Cardiac muscle cell (in vitro differentiated cells and primary cell): ENCODE measurements around the gene CCZ1. TPM values are rescaled to one million over a fixed set of nuclear protein-coding genes. Genes with fewer than 3 reads are reported as not detected.
"Not testable (repeated sequence)": the region's sequence is repeated elsewhere in the genome, so short reads cannot be mapped to it uniquely, and the experiment has no call there.

ENCODE experiments used
- DNase-seq, 2 donors: peaks; one replicate each; pipeline versions ENCODE4 v3.0.0 to v3.0.0-alpha.2; 2010 to 2017; ENCODE audit warnings: low read depth in 1 of 2, low spot score in 1 of 2
- H3K27ac ChIP-seq: fragments of 200-600 bp; sonication (generic); 2 replicates; pipeline ENCODE4 v1.5.1; 2016
- H3K27me3 ChIP-seq: fragments of 200-600 bp; sonication (generic); 2 replicates; pipeline ENCODE4 v1.6.0; 2016; ENCODE audit warnings: control low read depth
- H3K36me3 ChIP-seq: fragments of 200-600 bp; sonication (generic); 2 replicates; pipeline ENCODE4 v1.5.1; 2016; ENCODE audit warnings: control low read depth
- H3K4me1 ChIP-seq: fragments of 200-600 bp; sonication (generic); 2 replicates; pipeline ENCODE4 v1.8.1; 2017; ENCODE audit warnings: low read depth, mild to moderate bottlenecking, mixed run types
- H3K4me3 ChIP-seq: fragments of 200-600 bp; sonication (generic); 2 replicates; pipeline ENCODE4 v1.5.1; 2016; ENCODE audit warnings: mild to moderate bottlenecking
- H3K9me3 ChIP-seq: fragments of 200-600 bp; sonication (generic); 2 replicates; pipeline ENCODE4 v1.5.1; 2017; ENCODE audit warnings: low read depth, mild to moderate bottlenecking, control low read depth
- polyA plus RNA-seq: library from polyadenylated mRNA; unstranded; fragments of >200 nt; fragmentation: Nextera tagmentation; extraction: Ambion mirVana; gene quantifications from 2 replicates; pipeline ENCODE4 v1.2.1, GENCODE V29; 2016
- total RNA-seq: library from RNA; depleted of rRNA; stranded (reverse); fragments of >200 nt; gene quantifications from 2 replicates; pipeline ENCODE4 v1.2.3, GENCODE V29; 2016
- TF ChIP-seq, protein P1 (sequence below): IDR thresholded peaks from 2 replicates; pipeline ENCODE4 v1.5.1; 2012; ENCODE audit warnings: low read depth, mild to moderate bottlenecking, low read length

Gene CCZ1
- 49.4 and 61.2 TPM in 2 replicates for total RNA-seq
- polyA plus RNA-seq = 107 and 111 TPM in 2 replicates

DNA sequence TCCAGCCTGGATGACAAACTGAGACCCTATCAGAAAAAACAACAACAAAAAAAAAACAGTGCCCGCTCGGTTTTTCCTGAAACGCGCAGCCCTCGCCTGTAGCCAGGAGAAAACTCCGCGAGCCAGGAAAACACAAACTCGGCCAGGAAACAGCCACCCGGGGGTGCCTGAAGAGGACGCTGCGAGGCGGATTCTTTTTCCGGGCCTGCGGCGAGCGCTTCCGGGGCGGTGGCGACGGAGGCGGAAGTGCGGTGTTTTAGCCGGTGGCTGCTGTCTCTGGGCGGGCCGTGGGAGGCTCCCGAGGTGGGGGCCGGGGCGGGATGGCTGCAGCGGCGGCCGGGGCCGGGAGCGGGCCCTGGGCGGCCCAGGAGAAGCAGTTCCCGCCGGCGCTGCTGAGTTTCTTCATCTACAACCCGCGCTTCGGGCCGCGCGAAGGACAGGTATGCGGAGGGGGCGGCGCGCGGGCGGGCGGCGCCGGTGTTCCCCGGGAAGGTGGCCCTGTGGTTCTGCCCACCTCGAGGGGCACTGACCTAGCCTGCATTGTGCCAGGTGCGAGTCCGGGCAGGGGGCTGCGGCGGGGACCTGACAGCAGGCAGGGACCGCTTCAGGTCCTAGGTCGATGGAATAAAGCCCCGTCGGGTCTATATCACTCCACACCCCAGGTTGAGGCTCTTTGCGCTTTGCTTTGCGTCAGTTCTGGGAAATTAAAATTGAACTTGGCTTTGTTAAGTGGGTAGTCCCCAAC is at the start of gene CCZ1:
Gene CCZ1 (plus strand): TSS at position 254 of the 745 bp plus-strand sequence. CDS start 67 bp downstream, at position 321.
- H3K36me3 ChIP-seq, H3K4me1 ChIP-seq, H3K9me3 ChIP-seq, H3K27me3 ChIP-seq: not testable (repeated sequence)
- DNase-seq = peak; percentile 42 to 73
- Histone ChIP-seq H3K27ac (peak within 1 kb of the TSS; percentile 78), H3K4me3 (peak within 1 kb of the TSS; percentile 44)
- TF ChIP-seq, protein P1, sequence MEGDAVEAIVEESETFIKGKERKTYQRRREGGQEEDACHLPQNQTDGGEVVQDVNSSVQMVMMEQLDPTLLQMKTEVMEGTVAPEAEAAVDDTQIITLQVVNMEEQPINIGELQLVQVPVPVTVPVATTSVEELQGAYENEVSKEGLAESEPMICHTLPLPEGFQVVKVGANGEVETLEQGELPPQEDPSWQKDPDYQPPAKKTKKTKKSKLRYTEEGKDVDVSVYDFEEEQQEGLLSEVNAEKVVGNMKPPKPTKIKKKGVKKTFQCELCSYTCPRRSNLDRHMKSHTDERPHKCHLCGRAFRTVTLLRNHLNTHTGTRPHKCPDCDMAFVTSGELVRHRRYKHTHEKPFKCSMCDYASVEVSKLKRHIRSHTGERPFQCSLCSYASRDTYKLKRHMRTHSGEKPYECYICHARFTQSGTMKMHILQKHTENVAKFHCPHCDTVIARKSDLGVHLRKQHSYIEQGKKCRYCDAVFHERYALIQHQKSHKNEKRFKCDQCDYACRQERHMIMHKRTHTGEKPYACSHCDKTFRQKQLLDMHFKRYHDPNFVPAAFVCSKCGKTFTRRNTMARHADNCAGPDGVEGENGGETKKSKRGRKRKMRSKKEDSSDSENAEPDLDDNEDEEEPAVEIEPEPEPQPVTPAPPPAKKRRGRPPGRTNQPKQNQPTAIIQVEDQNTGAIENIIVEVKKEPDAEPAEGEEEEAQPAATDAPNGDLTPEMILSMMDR = peak; percentile 12

DNA sequence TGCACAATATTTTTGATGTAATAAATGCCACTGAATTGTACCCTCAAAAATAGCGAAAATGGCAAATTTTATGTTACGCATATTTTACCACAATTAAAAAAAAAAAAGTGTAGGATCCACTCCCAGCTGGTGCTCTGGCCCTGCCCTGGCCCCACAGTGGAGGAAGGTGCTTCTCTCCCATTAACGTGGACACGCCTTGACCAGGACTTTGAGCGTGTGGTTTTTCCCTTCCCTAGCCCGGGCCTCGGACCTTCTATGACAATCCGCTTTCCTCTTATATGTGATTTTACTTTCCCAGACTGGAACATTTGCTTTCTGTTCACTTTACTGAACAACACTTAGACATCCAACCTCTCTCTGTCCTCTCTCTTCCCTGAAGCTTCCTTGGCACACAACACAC is 47.6 kb upstream of the CCZ1 start:
- Histone ChIP-seq H3K9me3 (no peaks in the 10 kb centered on the region), H3K4me1 (no peaks in the 10 kb centered on the region), H3K36me3 (no peaks in the 10 kb centered on the region), H3K27ac (no peak overlapping the region), H3K4me3 (no peak overlapping the region), H3K27me3 (no peaks in the 10 kb centered on the region)
- TF ChIP-seq, protein P1 = no peak
- DNase-seq = no peak

DNA sequence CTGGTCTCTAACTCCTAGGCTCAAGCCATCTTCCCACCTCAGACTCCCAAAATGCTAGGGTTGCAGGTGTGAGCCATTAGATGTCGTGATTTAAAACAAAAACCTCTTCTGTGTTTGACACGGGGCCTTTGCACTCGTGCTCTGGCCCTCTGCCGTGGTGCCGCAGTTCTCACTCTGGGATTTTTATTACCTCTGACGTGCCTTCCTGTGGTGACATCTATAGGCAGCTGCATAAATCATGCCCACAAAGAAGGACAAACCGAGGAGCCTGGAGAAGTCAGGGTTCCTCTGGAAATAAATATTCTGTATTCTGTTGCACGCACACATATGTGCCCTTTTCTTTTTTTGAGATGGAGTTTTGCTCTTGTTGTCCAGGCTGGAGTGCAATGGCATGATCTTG is 43.8 kb upstream of the CCZ1 start:
- DNase-seq = no peak
- Histone ChIP-seq H3K4me3 (no peak overlapping the region), H3K27ac (no peak overlapping the region), H3K36me3 (no peaks in the 10 kb centered on the region), H3K27me3 (no peaks in the 10 kb centered on the region), H3K9me3 (no peaks in the 10 kb centered on the region), H3K4me1 (no peaks in the 10 kb centered on the region)
- TF ChIP-seq, protein P1 = no peak

DNA sequence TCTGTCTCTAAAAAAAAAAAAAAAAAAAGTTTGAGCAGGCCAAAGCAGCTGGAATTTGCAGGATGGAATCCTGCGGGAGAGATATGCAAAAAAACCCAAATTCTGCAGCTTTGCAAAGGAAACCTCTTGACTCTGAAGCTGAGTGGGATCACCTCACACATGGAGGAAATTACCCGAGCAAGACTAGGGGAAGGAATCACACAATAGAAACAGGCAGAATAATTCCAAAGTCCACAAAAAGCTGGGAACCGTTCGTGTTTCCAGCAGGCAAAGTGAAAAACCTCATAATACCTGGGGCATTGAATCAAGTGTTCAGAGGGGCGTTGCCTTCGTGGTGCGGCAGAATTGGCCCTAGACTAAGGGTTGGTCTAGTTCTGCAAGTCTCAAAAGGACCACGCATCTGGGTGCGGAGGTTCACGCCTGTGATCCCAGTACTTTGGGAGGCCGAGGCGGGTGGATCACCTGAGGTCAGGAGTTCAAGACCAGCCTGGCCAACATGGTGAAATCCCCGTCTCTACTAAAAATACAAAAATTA is 41.4 kb upstream of the CCZ1 start:
- H3K27me3 ChIP-seq, H3K4me3 ChIP-seq, H3K4me1 ChIP-seq, H3K9me3 ChIP-seq, H3K36me3 ChIP-seq, H3K27ac ChIP-seq, DNase-seq: not testable (repeated sequence)

DNA sequence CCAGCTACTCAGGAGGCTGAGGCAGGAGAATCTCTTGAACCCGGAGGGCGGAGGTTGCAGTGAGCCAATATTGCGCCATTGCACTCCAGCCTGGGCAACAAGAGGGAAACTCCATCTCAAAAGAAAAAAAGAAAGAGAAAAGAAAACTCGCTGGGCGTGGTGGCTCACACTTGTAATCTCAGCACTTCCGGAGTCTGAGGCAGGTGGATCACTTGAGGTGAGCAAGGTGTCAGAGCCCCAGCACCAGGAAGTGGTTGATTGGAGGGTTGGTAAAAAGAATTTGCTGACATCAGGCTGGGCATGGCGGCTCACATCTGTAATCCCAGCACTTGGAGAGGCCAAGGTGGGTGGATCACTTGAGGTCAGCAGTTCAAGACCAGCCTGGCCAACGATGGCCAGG is 40.0 kb upstream of the CCZ1 start:
- not testable (repeated sequence) for H3K9me3 ChIP-seq, H3K27me3 ChIP-seq, H3K4me3 ChIP-seq, H3K4me1 ChIP-seq, H3K36me3 ChIP-seq, DNase-seq, H3K27ac ChIP-seq

DNA sequence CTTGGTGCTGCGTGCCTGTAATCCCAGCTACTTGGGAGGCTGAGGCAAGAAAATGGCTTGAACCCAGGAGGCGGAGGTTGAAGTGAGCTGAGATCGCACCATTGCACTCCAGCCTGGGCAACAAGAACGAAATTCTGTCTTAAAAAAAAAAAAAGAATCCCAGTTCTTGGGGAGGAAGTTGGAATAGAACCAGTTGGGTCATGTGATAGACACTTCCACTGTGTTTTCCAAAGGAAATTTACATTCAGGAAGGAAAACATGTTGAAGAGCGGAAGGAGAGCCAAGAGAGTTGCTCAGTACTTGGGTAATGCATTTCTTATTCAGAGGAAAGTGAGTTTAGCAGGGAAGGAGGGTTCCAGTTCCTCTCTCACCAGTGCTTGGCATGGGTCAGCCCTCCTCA is 37.3 kb upstream of the CCZ1 start:
- not testable (repeated sequence) for H3K27me3 ChIP-seq, H3K27ac ChIP-seq, H3K36me3 ChIP-seq, H3K4me1 ChIP-seq, DNase-seq, H3K4me3 ChIP-seq, H3K9me3 ChIP-seq

DNA sequence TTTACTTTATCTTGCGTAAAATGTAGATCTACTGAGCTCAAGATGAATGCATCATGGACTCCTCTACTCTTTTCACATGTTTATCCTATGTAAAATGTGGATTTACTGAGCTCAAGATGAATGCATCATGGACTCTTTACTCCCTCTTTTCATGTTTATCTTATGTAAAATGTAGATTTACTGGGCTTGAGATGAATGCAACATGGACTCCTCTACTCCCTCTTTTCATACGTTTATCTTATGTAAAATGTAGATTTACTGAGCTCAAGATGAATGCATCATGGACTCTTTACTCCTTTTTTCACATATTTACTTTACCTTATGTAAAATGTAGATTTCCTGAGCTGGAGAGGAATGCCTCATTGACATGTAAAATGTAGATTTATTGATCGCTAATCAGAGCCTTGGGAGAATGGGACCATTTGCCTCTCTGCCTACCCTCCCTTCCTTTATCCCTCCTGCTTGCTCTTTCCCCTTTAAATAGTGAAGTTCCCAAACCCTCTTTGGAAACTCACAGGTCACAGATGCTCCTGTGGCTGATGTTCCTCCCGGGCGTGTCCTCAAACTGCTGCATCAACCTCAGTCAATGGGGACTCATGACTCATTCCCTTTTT is 35.7 kb upstream of the CCZ1 start:
- not testable (repeated sequence) for H3K4me3 ChIP-seq, H3K27me3 ChIP-seq, H3K4me1 ChIP-seq, DNase-seq, H3K9me3 ChIP-seq, H3K27ac ChIP-seq, H3K36me3 ChIP-seq

DNA sequence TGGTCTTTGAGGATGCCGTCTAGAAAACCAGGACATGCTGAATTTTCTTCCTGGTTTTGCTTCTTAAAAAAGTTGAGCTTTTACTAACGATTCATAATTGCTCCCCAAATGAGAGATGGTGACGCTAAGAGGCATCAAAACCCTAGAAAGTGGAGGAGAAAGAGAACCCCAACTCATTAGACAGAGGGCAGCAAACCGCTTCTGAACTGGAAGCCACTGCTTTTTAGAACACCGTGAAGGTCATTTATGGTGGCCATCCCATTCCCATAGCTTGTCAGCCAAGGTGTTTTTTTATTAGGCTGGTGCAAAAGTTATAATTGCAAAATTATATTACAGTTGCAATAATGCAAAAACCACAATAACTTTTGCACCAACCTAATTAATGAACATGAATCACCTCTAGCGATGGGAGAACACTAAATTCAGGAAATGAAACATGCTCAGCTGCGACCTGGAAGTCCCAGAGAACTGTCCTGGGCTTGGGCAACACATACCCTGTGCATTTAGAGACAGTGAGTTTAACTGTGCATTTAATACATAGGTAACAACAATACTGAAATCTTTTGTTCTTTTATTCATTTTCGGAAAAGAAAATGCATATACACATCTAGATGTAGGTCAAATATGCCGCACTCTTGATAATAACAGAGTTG is 33.1 kb upstream of the CCZ1 start:
- not testable (repeated sequence) for DNase-seq, H3K4me1 ChIP-seq, H3K4me3 ChIP-seq, H3K36me3 ChIP-seq, H3K27ac ChIP-seq, H3K9me3 ChIP-seq, H3K27me3 ChIP-seq
